Measurements from ENCODE around the gene FCRL3.
"Not testable (repeated sequence)": the region's sequence is repeated elsewhere in the genome, so short reads cannot be mapped to it uniquely, and the experiment has no call there.

Gene FCRL3, protein sequence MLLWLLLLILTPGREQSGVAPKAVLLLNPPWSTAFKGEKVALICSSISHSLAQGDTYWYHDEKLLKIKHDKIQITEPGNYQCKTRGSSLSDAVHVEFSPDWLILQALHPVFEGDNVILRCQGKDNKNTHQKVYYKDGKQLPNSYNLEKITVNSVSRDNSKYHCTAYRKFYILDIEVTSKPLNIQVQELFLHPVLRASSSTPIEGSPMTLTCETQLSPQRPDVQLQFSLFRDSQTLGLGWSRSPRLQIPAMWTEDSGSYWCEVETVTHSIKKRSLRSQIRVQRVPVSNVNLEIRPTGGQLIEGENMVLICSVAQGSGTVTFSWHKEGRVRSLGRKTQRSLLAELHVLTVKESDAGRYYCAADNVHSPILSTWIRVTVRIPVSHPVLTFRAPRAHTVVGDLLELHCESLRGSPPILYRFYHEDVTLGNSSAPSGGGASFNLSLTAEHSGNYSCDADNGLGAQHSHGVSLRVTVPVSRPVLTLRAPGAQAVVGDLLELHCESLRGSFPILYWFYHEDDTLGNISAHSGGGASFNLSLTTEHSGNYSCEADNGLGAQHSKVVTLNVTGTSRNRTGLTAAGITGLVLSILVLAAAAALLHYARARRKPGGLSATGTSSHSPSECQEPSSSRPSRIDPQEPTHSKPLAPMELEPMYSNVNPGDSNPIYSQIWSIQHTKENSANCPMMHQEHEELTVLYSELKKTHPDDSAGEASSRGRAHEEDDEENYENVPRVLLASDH

GRCh38 chr1:157700732-157701131, at the start of gene FCRL3:
FCRL3 (minus strand) TSS chr1:157700769; CDS start chr1:157700489, 280 bp downstream.
- DNase-seq (ENCODE audit: low read depth) = no peak
- TF ChIP-seq, protein P1, sequence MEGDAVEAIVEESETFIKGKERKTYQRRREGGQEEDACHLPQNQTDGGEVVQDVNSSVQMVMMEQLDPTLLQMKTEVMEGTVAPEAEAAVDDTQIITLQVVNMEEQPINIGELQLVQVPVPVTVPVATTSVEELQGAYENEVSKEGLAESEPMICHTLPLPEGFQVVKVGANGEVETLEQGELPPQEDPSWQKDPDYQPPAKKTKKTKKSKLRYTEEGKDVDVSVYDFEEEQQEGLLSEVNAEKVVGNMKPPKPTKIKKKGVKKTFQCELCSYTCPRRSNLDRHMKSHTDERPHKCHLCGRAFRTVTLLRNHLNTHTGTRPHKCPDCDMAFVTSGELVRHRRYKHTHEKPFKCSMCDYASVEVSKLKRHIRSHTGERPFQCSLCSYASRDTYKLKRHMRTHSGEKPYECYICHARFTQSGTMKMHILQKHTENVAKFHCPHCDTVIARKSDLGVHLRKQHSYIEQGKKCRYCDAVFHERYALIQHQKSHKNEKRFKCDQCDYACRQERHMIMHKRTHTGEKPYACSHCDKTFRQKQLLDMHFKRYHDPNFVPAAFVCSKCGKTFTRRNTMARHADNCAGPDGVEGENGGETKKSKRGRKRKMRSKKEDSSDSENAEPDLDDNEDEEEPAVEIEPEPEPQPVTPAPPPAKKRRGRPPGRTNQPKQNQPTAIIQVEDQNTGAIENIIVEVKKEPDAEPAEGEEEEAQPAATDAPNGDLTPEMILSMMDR (conservative IDR thresholded peaks at IDR 0.05; ENCODE audit: low read depth, low read length) = no peak
- no peak within 1 kb of the TSS for H3K4me3 ChIP-seq (ENCODE audit: low read length)

DNA sequence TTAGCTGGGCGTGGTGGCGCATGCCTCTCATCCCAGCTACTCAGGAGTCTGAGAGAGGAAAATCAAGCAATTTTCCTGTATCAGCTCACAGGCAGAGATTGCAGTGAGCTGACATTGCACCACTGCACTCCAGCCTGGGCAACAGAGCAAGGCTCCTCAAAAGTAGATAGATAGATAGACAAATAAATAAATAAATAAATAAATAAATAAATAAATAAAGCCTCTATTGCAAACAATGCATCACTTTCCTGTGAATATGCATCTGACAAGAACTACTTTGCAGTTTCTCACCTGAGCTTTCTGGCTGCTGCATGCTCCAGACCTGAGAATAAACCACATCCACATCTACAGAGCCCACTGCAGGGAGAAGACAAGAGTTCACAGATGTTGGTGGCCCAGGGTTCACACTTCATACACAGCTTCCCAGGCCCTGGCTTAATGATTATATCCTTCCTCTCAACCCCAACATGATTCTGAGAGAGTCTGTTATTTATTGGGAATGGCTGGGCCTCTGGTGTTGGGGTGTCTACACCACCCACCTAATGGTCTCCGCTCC, 47.8 kb upstream of the FCRL3 start:
- H3K4me3 ChIP-seq (ENCODE audit: low read length) = no peak overlapping the region
- TF ChIP-seq, protein P1 (conservative IDR thresholded peaks at IDR 0.05; ENCODE audit: low read depth, low read length) = no peak
- no peak for DNase-seq (ENCODE audit: low read depth)

DNA sequence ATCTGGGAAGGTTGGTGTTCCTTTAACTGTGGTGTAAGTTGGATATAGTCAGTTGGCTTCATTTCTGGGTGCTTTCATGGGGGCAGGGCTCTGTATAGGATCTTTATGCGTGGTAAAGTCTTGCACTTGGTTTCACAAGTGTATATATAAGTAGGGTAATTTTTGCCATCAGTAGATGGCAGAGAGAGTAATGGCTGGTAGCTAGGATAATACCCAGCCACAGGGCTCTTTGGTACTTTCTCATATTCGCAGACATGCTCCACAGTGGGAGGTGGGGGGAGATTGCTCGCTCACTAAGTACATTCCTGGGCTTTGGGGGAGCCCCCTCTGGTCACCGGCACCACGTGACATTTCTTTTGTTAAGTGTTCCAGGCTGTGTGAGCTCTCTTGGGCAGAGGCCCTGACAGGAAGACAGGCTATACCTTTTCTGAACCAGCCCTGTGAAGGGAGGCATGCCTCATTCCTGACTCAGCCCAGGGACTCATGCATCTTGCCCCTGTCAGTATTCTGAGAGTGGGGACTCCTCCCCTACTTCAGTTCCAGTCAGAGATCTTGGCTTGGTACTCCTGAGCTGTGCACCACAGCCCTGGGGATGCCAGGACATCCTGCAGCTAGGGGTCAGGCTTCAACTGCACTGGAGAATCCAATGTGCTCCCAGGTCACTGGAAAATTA, 38.8 kb upstream of the FCRL3 start:
- no peak for DNase-seq (ENCODE audit: low read depth)
- H3K4me3 ChIP-seq (ENCODE audit: low read length) = no peak overlapping the region
- TF ChIP-seq, protein P1 (conservative IDR thresholded peaks at IDR 0.05; ENCODE audit: low read depth, low read length) = no peak

GRCh38 chr1:157735991-157736390, 35.4 kb upstream of the FCRL3 start:
- H3K4me3 ChIP-seq (ENCODE audit: low read length); DNase-seq (ENCODE audit: low read depth): not testable (repeated sequence)

- no peak overlapping the region for H3K4me3 ChIP-seq (ENCODE audit: low read length)
- DNase-seq (ENCODE audit: low read depth) = no peak
These were observed 33.8 kb upstream of the FCRL3 start for GRCh38 chr1:157734321-157734720.

DNA sequence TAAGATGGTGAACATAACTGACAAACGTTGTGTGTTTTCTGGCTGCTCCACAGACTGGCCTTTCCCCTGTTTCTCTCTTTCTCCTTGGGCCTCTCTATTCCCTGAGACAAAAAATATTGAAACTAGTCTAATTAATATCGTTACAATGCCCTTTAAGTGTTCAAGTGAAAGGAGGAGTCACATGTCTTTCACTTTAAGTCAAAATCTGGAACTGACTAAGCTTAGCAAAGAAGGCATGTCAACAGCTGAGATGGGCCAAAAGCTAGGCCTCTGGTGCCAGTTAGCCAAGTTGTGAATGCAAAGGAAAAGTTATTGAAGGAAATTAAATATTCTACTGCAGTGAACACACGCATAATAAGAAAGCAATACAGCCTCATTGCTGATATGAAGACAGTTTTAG, 32.2 kb upstream of the FCRL3 start:
- no peak for DNase-seq (ENCODE audit: low read depth)
- no peak overlapping the region for H3K4me3 ChIP-seq (ENCODE audit: low read length)
- TF ChIP-seq, protein P1 (conservative IDR thresholded peaks at IDR 0.05; ENCODE audit: low read depth, low read length) = no peak

More at GRCh38 chr1:157734321-157734720, 33.8 kb upstream of the FCRL3 start:
- TF ChIP-seq, protein P1 (conservative IDR thresholded peaks at IDR 0.05; ENCODE audit: low read depth, low read length) = no peak

DNA sequence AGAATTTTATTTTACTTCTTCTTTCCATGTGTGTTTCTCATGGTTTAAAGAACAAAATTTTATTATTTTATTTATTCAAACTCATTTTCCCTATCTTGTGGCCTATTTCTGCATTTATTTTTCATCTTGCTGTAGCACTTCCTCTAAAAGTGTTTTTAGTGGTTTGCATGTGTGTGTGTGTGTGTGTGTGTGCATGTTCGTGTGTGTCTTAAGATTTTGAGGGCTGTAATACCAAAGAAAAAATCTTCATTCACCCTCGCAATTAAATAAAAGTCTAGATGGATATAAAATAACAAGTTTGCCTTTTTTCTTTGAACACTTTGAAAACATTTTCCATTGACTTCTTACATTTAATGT, 24.6 kb upstream of the FCRL3 start:
- no peak overlapping the region for H3K4me3 ChIP-seq (ENCODE audit: low read length)
- DNase-seq (ENCODE audit: low read depth) = no peak
- TF ChIP-seq, protein P1 (conservative IDR thresholded peaks at IDR 0.05; ENCODE audit: low read depth, low read length) = no peak

Measured in retinal pigment epithelial cell (primary cell).